HEK293 (cell line): ENCODE data around the gene FAM118A.

ENCODE experiments used
- CTCF ChIA-PET: fragments of 350-600 bp; formaldehyde crosslinking; extraction: SDS; loops from one replicate; lab custom pipeline; 2021; ENCODE audit warnings: antibody characterized with exemption; lab: Yijun Ruan, JAX
- POLR2A ChIA-PET: fragments of 300-600 bp; formaldehyde crosslinking; extraction: SDS; loops from one replicate; lab custom pipeline; 2020; ENCODE audit warnings: antibody characterized with exemption, inconsistent platforms; lab: Yijun Ruan, JAX
- H3K27ac ChIP-seq: fragments of 200-500 bp; sonication (Bioruptor generic); 2 replicates; pipeline ENCODE4 v1.5.1; 2014; ENCODE audit warnings: low read depth, low read length, control low read depth, inconsistent platforms; ENCODE audit errors: extremely low read depth
- H3K36me3 ChIP-seq, 2 experiments: fragments of 200-500 bp in 1 of 2; sonication (Bioruptor generic) in 1 of 2; 1 replicate in 1 of 2; 2 replicates in 1 of 2; pipeline ENCODE4 v1.5.1; 2014 to 2017; ENCODE audit warnings: inconsistent platforms in 2 of 2, low read length in 2 of 2; ENCODE audit not compliant: control insufficient read depth in 2 of 2, insufficient read depth in 1 of 2
- H3K4me1 ChIP-seq: fragments of 200-500 bp; sonication (Bioruptor generic); 2 replicates; pipeline ENCODE4 v1.5.1; 2014; ENCODE audit warnings: mild to moderate bottlenecking, low read length, inconsistent platforms; ENCODE audit not compliant: control insufficient read depth, insufficient read depth
- H3K4me3 ChIP-seq: 2 replicates; pipeline ENCODE4 v1.5.1; 2011; ENCODE audit warnings: low read depth, mild to moderate bottlenecking, control low read depth, low read length, moderate library complexity
- H3K9me3 ChIP-seq: fragments of 200-500 bp; sonication (Bioruptor generic); 2 replicates; pipeline ENCODE4 v1.5.1; 2014; ENCODE audit warnings: low read depth, low read length, inconsistent platforms; ENCODE audit not compliant: control insufficient read depth, insufficient read depth
- AEBP2 ChIP-seq: fragments of 450-650 bp; formaldehyde crosslinking; IDR thresholded peaks from 2 replicates; pipeline ENCODE4 v1.5.1; 2016; ENCODE audit warnings: missing biosample characterization, missing genetic modification characterization, borderline replicate concordance
- IKZF3 ChIP-seq: fragments of 450-650 bp; IDR thresholded peaks from 2 replicates; pipeline ENCODE4 v1.5.0; 2018; ENCODE audit warnings: missing biosample characterization, mild to moderate bottlenecking, missing genetic modification characterization, moderate library complexity
- KLF1 ChIP-seq: fragments of 450-650 bp; formaldehyde crosslinking; IDR thresholded peaks from 2 replicates; pipeline ENCODE4 v1.5.1; 2016; ENCODE audit warnings: missing biosample characterization, missing genetic modification characterization
- KLF10 ChIP-seq: fragments of 450-650 bp; IDR thresholded peaks from 2 replicates; pipeline ENCODE4 v1.5.1; 2018; ENCODE audit warnings: missing biosample characterization, mild to moderate bottlenecking, missing genetic modification characterization
- KLF7 ChIP-seq: fragments of 450-650 bp; formaldehyde crosslinking; IDR thresholded peaks from 2 replicates; pipeline ENCODE4 v1.5.1; 2016; ENCODE audit warnings: missing biosample characterization, missing genetic modification characterization, borderline replicate concordance
- PRDM4 ChIP-seq: fragments of 450-650 bp; formaldehyde crosslinking; IDR thresholded peaks from 2 replicates; pipeline ENCODE4 v1.5.1; 2017; ENCODE audit warnings: missing biosample characterization, missing genetic modification characterization
- REPIN1 ChIP-seq: fragments of 450-650 bp; formaldehyde crosslinking; IDR thresholded peaks from 2 replicates; pipeline ENCODE4 v1.5.1; 2017; ENCODE audit warnings: missing biosample characterization, missing genetic modification characterization, low read depth
- SP7 ChIP-seq: fragments of 450-650 bp; formaldehyde crosslinking; IDR thresholded peaks from 2 replicates; pipeline ENCODE4 v1.5.1; 2016; ENCODE audit warnings: missing biosample characterization, missing genetic modification characterization
- YY1 ChIP-seq: fragments of 450-650 bp; formaldehyde crosslinking; IDR thresholded peaks from 2 replicates; pipeline ENCODE4 v1.5.1; 2018; ENCODE audit warnings: missing biosample characterization, missing genetic modification characterization
- ZBTB21 ChIP-seq: fragments of 450-650 bp; formaldehyde crosslinking; IDR thresholded peaks from 2 replicates; pipeline ENCODE4 v1.5.1; 2017; ENCODE audit warnings: missing biosample characterization, missing genetic modification characterization
- ZBTB48 ChIP-seq: fragments of 450-650 bp; formaldehyde crosslinking; IDR thresholded peaks from 2 replicates; pipeline ENCODE4 v1.5.1; 2016; ENCODE audit warnings: missing biosample characterization, missing genetic modification characterization
- ZNF10 ChIP-seq: fragments of 450-650 bp; formaldehyde crosslinking; IDR thresholded peaks from 2 replicates; pipeline ENCODE4 v1.5.1; 2017; ENCODE audit warnings: missing biosample characterization, missing genetic modification characterization
- ZNF148 ChIP-seq: fragments of 450-650 bp; formaldehyde crosslinking; IDR thresholded peaks from 2 replicates; pipeline ENCODE4 v1.5.0; 2017; ENCODE audit warnings: missing biosample characterization, missing genetic modification characterization, borderline replicate concordance
- ZNF18 ChIP-seq: fragments of 450-650 bp; formaldehyde crosslinking; IDR thresholded peaks from 2 replicates; pipeline ENCODE4 v1.5.1; 2016; ENCODE audit warnings: missing biosample characterization, missing genetic modification characterization
- ZNF211 ChIP-seq: fragments of 450-650 bp; formaldehyde crosslinking; IDR thresholded peaks from 2 replicates; pipeline ENCODE4 v1.5.1; 2016; ENCODE audit warnings: low read depth, missing biosample characterization, missing genetic modification characterization
- ZNF335 ChIP-seq: fragments of 450-650 bp; formaldehyde crosslinking; conservative IDR thresholded peaks from 2 replicates; pipeline ENCODE4 v1.5.1; 2016; ENCODE audit warnings: missing biosample characterization, missing genetic modification characterization
- ZNF350 ChIP-seq: fragments of 450-650 bp; formaldehyde crosslinking; IDR thresholded peaks from 2 replicates; pipeline ENCODE4 v1.5.0; 2017; ENCODE audit warnings: missing biosample characterization, mild to moderate bottlenecking, missing genetic modification characterization
- ZNF391 ChIP-seq: fragments of 450-650 bp; formaldehyde crosslinking; IDR thresholded peaks from 2 replicates; pipeline ENCODE4 v1.5.1; 2016; ENCODE audit warnings: low read depth, missing biosample characterization, missing genetic modification characterization, borderline replicate concordance
- ZNF416 ChIP-seq: fragments of 450-650 bp; formaldehyde crosslinking; IDR thresholded peaks from 2 replicates; pipeline ENCODE4 v1.5.1; 2016; ENCODE audit warnings: missing biosample characterization, missing genetic modification characterization
- ZNF510 ChIP-seq: fragments of 450-650 bp; formaldehyde crosslinking; IDR thresholded peaks from 2 replicates; pipeline ENCODE4 v1.5.1; 2018; ENCODE audit warnings: mild to moderate bottlenecking, missing genetic modification characterization, missing biosample characterization; ENCODE audit not compliant: insufficient replicate concordance
- ZNF660 ChIP-seq: fragments of 450-650 bp; IDR thresholded peaks from 2 replicates; pipeline ENCODE4 v1.5.1; 2018; ENCODE audit warnings: missing biosample characterization, mild to moderate bottlenecking, missing genetic modification characterization
- ZNF707 ChIP-seq: fragments of 450-650 bp; formaldehyde crosslinking; IDR thresholded peaks from 2 replicates; pipeline ENCODE4 v1.5.1; 2016; ENCODE audit warnings: missing biosample characterization, missing genetic modification characterization
- ZNF747 ChIP-seq: fragments of 450-650 bp; formaldehyde crosslinking; IDR thresholded peaks from 2 replicates; pipeline ENCODE4 v1.5.1; 2016; ENCODE audit warnings: missing biosample characterization, missing genetic modification characterization
- ZNF777 ChIP-seq: fragments of 450-650 bp; formaldehyde crosslinking; IDR thresholded peaks from 2 replicates; pipeline ENCODE4 v1.5.1; 2017; ENCODE audit warnings: missing biosample characterization, missing genetic modification characterization, borderline replicate concordance
- ZSCAN4 ChIP-seq: fragments of 450-650 bp; formaldehyde crosslinking; IDR thresholded peaks from 2 replicates; pipeline ENCODE4 v1.5.1; 2017; ENCODE audit warnings: missing biosample characterization, missing genetic modification characterization
- ZXDB ChIP-seq: fragments of 450-650 bp; formaldehyde crosslinking; IDR thresholded peaks from 2 replicates; pipeline ENCODE4 v1.5.1; 2016; ENCODE audit warnings: missing biosample characterization, missing genetic modification characterization
- TF ChIP-seq, protein P1 (sequence below): fragments of 450-650 bp; formaldehyde crosslinking; IDR thresholded peaks from 2 replicates; pipeline ENCODE4 v1.5.1; 2016; ENCODE audit warnings: missing biosample characterization, missing genetic modification characterization

FAM118A gene

GRCh38 chr22:45340323-45340722 is 30.6 kb downstream of the FAM118A start:
- TF ChIP-seq ZNF707 (no peak), ZNF777 (no peak), ZNF211 (tag by site-specific recombination) (no peak), ZBTB48 (tag by site-specific recombination) (no peak), ZNF148 (tag by site-specific recombination) (no peak), ZSCAN4 (tag by site-specific recombination) (no peak), ZBTB21 (tag by site-specific recombination) (no peak), SP7 (no peak), KLF10 (tag by site-specific recombination) (no peak), ZNF350 (no peak), KLF7 (tag by site-specific recombination) (no peak), ZNF10 (no peak), PRDM4 (tag by site-specific recombination) (no peak)
- TF ChIP-seq, all 188 proteins: peak for 0
- ChIA-PET CTCF (interaction anchor here (0.6 to 1.1 kb wide), 3 partner anchors 10 to 238 kb away, joined by 3 to 8 read pairs (median 3); no protein-coding TSS in a partner anchor), POLR2A (no interaction called here)
- H3K4me1 ChIP-seq, result no peaks in the 10 kb centered on the region
- no peak overlapping the region for H3K27ac ChIP-seq
- peaks cover 32 to 71% of the 10 kb centered on the region in 2 experiments for H3K36me3 ChIP-seq
- H3K9me3 ChIP-seq, result no peaks in the 10 kb centered on the region
- no peak overlapping the region for H3K4me3 ChIP-seq

DNA sequence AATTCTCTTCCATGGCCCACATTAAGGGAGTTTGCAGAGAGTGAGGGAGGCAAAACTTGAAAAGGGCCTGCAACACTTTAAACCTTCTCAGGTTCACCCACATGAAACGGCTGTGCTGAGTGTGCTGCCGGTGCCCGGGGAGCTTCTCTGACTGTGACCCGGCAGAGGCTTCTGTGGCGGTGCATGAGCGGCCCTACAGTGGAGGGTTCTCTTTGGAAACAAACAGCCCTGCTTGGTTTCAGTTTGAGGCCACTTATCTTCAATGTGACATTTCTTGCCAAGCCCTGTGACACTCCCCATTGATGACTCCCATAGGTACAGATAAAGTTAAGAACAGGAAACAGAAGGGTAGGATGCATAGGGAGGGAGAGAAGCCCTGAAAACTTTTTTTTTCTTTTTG is 31.8 kb downstream of the FAM118A start:
- no peaks in the 10 kb centered on the region for H3K4me1 ChIP-seq
- no peaks in the 10 kb centered on the region for H3K9me3 ChIP-seq
- no peak overlapping the region for H3K4me3 ChIP-seq
- POLR2A ChIA-PET, result no interaction called here
- CTCF ChIA-PET, result interaction anchor here (0.5 to 0.6 kb wide), 2 partner anchors 10 to 27 kb away, joined by 3 read pairs; no protein-coding TSS in a partner anchor
- peaks cover 30 to 65% of the 10 kb centered on the region in 2 experiments for H3K36me3 ChIP-seq
- H3K27ac ChIP-seq, result no peak overlapping the region
- TF ChIP-seq ZNF510 (tag by site-specific recombination) (no peak), ZNF18 (tag by site-specific recombination) (no peak), ZNF747 (tag by site-specific recombination) (no peak), ZNF391 (tag by site-specific recombination) (no peak), REPIN1 (tag by site-specific recombination) (no peak), KLF1 (tag by site-specific recombination) (no peak), ZNF660 (tag by site-specific recombination) (no peak), AEBP2 (no peak), IKZF3 (tag by site-specific recombination) (no peak), ZNF335 (tag by site-specific recombination) (no peak), ZXDB (tag by site-specific recombination) (no peak), ZNF416 (no peak), YY1 (no peak)
- TF ChIP-seq, protein P1, sequence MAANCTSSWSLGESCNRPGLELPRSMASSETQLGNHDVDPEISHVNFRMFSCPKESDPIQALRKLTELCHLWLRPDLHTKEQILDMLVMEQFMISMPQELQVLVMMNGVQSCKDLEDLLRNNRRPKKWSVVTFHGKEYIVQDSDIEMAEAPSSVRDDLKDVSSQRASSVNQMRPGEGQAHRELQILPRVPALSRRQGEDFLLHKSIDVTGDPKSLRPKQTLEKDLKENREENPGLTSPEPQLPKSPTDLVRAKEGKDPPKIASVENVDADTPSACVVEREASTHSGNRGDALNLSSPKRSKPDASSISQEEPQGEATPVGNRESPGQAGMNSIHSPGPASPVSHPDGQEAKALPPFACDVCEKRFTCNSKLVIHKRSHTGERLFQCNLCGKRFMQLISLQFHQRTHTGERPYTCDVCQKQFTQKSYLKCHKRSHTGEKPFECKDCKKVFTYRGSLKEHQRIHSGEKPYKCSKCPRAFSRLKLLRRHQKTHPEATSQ (tag by site-specific recombination), result no peak
